KMS-11 (cell line): ENCODE measurements around the gene RDX.

Experiments used
- H2AFZ ChIP-seq: fragments of 200-600 bp; sonication (generic); 2 replicates; pipeline ENCODE4 v1.6.1; 2016; ENCODE audit warnings: antibody characterized with exemption, mixed run types, low read depth
- H3K27ac ChIP-seq: fragments of 200-600 bp; sonication (generic); 2 replicates; pipeline ENCODE4 v1.6.1; 2016; ENCODE audit warnings: mild to moderate bottlenecking, mixed run types
- H3K27me3 ChIP-seq: fragments of 200-600 bp; sonication (generic); 2 replicates; pipeline ENCODE4 v1.6.1; 2017; ENCODE audit warnings: mild to moderate bottlenecking, low read depth, mixed run types, moderate library complexity; ENCODE audit not compliant: insufficient read depth
- H3K36me3 ChIP-seq: fragments of 200-600 bp; sonication (generic); 2 replicates; pipeline ENCODE4 v1.6.1; 2017; ENCODE audit warnings: mild to moderate bottlenecking, mixed run types; ENCODE audit not compliant: insufficient read depth
- H3K4me1 ChIP-seq: fragments of 200-600 bp; sonication (generic); 2 replicates; pipeline ENCODE4 v1.6.1; 2016; ENCODE audit warnings: mild to moderate bottlenecking, low read depth, mixed run types; ENCODE audit not compliant: poor library complexity, severe bottlenecking
- H3K4me2 ChIP-seq: fragments of 200-600 bp; sonication (generic); 2 replicates; pipeline ENCODE4 v1.7.0; 2016; ENCODE audit warnings: mild to moderate bottlenecking, mixed run types
- H3K4me3 ChIP-seq: fragments of 200-600 bp; sonication (generic); IDR thresholded peaks from 2 replicates; pipeline ENCODE4 v1.6.1; 2017; ENCODE audit warnings: low read depth, low read length, mixed read lengths; ENCODE audit not compliant: insufficient read depth
- H3K79me2 ChIP-seq: fragments of 200-600 bp; sonication (generic); 2 replicates; pipeline ENCODE4 v1.6.1; 2016; ENCODE audit warnings: low read depth, mixed run types; ENCODE audit not compliant: insufficient read depth
- H3K9ac ChIP-seq: fragments of 200-600 bp; sonication (generic); 2 replicates; pipeline ENCODE4 v1.6.1; 2016; ENCODE audit warnings: mild to moderate bottlenecking, mixed run types
- H4K20me1 ChIP-seq: fragments of 200-600 bp; sonication (generic); 2 replicates; pipeline ENCODE4 v1.6.1; 2016; ENCODE audit warnings: mild to moderate bottlenecking, mixed run types; ENCODE audit not compliant: insufficient read depth
- TF ChIP-seq, protein P1 (sequence below): fragments of 200-600 bp; sonication (generic); conservative IDR thresholded peaks from 2 replicates; pipeline ENCODE4 v1.6.1; 2017; ENCODE audit warnings: low read depth, mild to moderate bottlenecking, antibody characterized with exemption, low read length, moderate library complexity, mixed read lengths

RDX gene

DNA sequence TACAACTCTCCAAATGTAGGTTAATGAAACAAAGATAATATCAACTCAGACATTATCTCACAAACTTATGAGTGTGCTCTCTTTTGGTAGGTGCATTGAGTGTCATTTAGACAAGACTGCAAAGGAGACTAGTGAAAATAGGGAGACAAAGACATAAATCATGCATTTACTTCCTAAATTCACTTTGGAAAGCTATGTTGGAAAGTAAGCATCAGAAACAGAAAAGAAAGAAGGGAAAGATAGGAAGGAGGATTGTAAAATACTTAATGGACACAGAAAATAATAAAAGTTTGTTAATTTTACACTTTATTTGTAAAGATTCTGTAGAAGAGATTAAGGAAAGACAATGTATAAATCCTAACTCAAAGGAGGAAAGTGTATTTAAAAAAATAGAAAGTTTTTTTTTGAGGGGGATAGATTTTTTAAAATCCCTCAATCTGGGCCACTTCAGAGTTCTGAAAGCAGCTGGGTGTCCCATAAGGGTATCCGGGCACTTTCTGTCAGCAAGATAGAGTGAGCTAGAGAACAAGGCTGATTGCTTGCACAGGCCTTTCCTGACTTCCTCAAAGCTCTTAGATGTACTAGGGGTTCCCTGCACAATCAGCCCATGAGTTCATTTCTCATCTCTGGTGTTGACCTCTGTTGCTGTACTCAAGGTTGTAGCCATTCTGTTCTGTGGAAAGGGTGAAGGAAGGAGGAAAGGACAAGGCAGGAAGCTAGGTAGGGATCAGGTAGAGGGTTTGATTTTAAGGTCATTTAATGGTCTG is 22.4 kb upstream of the RDX start:
- H2AFZ ChIP-seq: no peak overlapping the region
- TF ChIP-seq, protein P1, sequence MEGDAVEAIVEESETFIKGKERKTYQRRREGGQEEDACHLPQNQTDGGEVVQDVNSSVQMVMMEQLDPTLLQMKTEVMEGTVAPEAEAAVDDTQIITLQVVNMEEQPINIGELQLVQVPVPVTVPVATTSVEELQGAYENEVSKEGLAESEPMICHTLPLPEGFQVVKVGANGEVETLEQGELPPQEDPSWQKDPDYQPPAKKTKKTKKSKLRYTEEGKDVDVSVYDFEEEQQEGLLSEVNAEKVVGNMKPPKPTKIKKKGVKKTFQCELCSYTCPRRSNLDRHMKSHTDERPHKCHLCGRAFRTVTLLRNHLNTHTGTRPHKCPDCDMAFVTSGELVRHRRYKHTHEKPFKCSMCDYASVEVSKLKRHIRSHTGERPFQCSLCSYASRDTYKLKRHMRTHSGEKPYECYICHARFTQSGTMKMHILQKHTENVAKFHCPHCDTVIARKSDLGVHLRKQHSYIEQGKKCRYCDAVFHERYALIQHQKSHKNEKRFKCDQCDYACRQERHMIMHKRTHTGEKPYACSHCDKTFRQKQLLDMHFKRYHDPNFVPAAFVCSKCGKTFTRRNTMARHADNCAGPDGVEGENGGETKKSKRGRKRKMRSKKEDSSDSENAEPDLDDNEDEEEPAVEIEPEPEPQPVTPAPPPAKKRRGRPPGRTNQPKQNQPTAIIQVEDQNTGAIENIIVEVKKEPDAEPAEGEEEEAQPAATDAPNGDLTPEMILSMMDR: no peak

DNA sequence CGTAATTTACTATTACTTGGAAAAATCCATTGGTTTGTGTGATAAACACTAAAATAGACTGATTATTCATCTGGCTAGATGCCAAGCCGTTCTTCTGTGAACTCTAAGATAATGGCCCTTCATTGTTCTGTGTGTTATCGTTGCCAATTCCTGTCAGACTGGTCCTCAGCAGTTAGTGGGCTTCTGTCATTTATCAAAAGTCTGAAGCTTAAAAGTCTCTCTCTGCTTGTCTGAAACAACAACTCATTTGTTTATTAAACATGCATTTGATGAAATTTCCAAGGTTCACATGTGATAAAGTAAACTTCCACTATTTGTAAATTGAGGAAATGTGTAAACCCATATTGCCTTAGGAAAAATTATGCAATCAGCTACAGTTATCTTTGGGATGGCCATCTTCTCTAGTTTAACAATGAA is 21.1 kb upstream of the RDX start:
- Histone ChIP-seq H2AFZ (no peak overlapping the region), H3K9ac (no peak overlapping the region), H3K27ac (no peak overlapping the region), H3K79me2 (no peaks in the 10 kb centered on the region), H3K4me3 (no peak overlapping the region), H4K20me1 (no peaks in the 10 kb centered on the region), H3K36me3 (no peaks in the 10 kb centered on the region), H3K4me1 (no peaks in the 10 kb centered on the region), H3K27me3 (no peaks in the 10 kb centered on the region), H3K4me2 (no peak overlapping the region)
- TF ChIP-seq, protein P1: no peak

More for the DNA sequence above, 22.4 kb upstream of the RDX start:
- Histone ChIP-seq H3K4me1 (no peaks in the 10 kb centered on the region), H3K79me2 (no peaks in the 10 kb centered on the region), H3K27ac (no peak overlapping the region), H3K27me3 (no peaks in the 10 kb centered on the region), H4K20me1 (no peaks in the 10 kb centered on the region), H3K4me3 (no peak overlapping the region), H3K4me2 (no peak overlapping the region), H3K9ac (no peak overlapping the region), H3K36me3 (no peaks in the 10 kb centered on the region)

DNA sequence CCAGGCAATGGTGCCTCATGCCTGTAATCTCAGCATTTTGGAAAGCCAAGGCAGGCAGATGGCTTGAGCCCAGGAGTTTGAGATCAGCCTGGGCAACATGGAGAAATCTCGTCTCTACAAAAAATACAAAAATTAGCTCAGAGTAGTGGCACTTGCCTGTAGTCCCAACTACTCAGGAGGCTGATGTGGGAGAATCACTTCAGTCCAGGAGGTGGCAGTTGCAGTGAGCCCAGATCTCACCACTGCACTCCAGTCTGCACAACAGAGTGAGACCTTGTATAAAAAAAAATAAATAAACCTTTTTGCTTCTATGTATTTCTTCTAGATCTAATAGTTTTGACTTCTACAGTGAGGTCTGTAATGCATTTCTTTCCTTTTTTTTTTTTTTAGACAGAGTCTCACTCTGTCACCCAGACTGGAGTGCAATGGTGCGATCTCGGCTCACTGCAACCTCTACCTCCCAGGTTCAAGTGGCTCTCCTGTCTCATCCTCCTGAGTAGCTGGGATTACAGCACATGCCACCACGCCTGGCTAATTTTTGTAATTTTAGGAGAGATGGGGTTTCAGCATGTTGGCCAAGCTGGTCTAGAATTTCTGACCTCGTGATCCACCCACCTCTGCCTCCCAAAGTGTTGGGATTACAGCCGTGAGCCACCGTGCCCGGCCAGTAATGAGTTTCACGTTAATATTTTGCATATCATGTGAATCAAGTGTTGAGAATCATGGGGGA is 18.1 kb upstream of the RDX start:
- Histone ChIP-seq H3K27ac (no peak overlapping the region), H3K79me2 (no peaks in the 10 kb centered on the region), H3K4me2 (no peak overlapping the region), H3K4me1 (peaks cover 10% of the 10 kb centered on the region), H3K27me3 (no peaks in the 10 kb centered on the region), H3K4me3 (no peak overlapping the region), H2AFZ (no peak overlapping the region), H4K20me1 (no peaks in the 10 kb centered on the region), H3K9ac (no peak overlapping the region), H3K36me3 (no peaks in the 10 kb centered on the region)
- TF ChIP-seq, protein P1: no peak

DNA sequence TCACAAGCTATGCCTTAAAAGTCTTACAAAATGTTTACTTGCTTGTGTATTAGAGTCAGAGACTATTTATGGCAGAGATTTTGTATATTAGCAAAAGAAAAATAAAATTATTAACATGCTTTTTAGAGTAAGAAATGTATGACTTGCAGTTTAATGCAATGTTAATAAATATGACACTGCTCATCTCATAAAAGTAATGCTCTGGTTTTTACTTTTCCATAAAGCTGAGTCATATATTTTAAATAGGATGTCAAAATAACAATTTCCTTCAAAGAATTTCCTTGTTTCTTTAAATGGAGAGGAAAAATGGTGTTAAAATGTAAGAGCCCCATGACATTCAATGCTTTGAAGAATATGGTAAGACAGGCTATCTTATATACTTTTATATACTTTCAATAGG is 16.3 kb upstream of the RDX start:
- TF ChIP-seq, protein P1: no peak
- no peak overlapping the region for H2AFZ ChIP-seq
- no peaks in the 10 kb centered on the region for H3K27me3 ChIP-seq
- no peaks in the 10 kb centered on the region for H4K20me1 ChIP-seq
- no peak overlapping the region for H3K9ac ChIP-seq
- H3K27ac ChIP-seq: no peak overlapping the region
- H3K4me1 ChIP-seq: peaks cover 10% of the 10 kb centered on the region
- no peaks in the 10 kb centered on the region for H3K36me3 ChIP-seq
- H3K4me2 ChIP-seq: no peak overlapping the region
- no peaks in the 10 kb centered on the region for H3K79me2 ChIP-seq
- H3K4me3 ChIP-seq: no peak overlapping the region
